ENCODE results near the gene AKT1S1. TPM values are rescaled to one million over a fixed set of nuclear protein-coding genes. Genes with fewer than 3 reads are reported as not detected.
A peak's percentile ranks its signal among the peaks of the same experiment; 100 is the strongest.

AKT1S1 gene
- total RNA-seq, 1 donor from 2014 or later: 2.3 TPM

DNA sequence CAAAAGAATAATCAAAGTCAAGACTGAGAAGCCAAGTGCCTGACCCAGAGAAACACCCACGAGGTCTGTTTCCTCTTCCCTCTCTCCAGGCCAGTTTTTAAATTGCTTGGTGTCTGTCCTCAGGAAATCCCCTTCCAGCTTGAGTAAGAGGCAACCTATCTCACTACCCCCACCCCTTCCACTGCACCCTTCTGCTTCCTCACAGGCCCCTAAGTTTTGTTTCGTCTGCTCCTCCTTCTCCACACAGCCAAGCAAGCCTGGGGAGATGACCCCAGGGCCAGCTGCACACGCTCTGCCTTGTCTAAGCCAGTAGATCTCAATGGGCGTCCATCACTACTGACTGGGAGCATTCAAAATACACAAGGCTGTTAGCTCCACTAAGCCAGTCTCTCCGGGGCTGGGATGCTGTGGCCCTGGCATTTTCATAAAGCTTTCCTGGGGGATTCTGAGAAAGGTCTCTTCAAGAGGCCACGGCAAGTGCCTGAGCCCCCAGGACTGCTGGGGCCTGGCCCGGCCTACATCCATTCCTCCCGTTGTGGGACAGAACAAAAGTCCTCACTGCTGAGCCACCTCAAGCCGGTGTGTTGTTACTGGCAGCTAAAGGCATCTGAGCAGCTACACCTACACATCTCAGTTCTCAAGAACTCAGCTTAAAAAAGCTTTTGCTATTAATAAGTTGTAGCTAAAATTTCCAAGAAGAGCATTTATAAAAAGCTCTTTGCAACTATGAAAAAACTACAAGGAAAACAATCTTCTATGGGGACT, 34.4 kb upstream of the AKT1S1 start:
- no peak for DNase-seq (ENCODE audit: low spot score)
- no peak overlapping the region for H3K27ac ChIP-seq
- peaks cover 57% of the 10 kb centered on the region for H3K79me2 ChIP-seq (ENCODE audit: low read depth)
- TF ChIP-seq, protein P1, sequence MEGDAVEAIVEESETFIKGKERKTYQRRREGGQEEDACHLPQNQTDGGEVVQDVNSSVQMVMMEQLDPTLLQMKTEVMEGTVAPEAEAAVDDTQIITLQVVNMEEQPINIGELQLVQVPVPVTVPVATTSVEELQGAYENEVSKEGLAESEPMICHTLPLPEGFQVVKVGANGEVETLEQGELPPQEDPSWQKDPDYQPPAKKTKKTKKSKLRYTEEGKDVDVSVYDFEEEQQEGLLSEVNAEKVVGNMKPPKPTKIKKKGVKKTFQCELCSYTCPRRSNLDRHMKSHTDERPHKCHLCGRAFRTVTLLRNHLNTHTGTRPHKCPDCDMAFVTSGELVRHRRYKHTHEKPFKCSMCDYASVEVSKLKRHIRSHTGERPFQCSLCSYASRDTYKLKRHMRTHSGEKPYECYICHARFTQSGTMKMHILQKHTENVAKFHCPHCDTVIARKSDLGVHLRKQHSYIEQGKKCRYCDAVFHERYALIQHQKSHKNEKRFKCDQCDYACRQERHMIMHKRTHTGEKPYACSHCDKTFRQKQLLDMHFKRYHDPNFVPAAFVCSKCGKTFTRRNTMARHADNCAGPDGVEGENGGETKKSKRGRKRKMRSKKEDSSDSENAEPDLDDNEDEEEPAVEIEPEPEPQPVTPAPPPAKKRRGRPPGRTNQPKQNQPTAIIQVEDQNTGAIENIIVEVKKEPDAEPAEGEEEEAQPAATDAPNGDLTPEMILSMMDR (IDR thresholded peaks at IDR 0.05): no peak
- no peak for TF ChIP-seq EZH2 (IDR thresholded peaks at IDR 0.05)
- TF ChIP-seq EZH2phosphoT487 (IDR thresholded peaks at IDR 0.05): no peak
- no peak overlapping the region for H3K4me2 ChIP-seq
- H3K27ac Mint-ChIP-seq: peak overlapping the region; percentile 30
- no peaks in the 10 kb centered on the region for H3K4me1 ChIP-seq
- H3K4me3 Mint-ChIP-seq: peak overlapping the region; percentile 52
- H3K4me3 ChIP-seq: no peak overlapping the region
- no peaks in the 10 kb centered on the region for H3K36me3 ChIP-seq
- peaks cover 3% of the 10 kb centered on the region for H3K9me3 Mint-ChIP-seq
- peaks cover 43% of the 10 kb centered on the region for H3K36me3 Mint-ChIP-seq
- no peaks in the 10 kb centered on the region for H3K27me3 ChIP-seq
- H3F3A ChIP-seq (ENCODE audit: low read depth): no peaks in the 10 kb centered on the region
- no peak overlapping the region for H2AFZ ChIP-seq (replicated peaks)
- H3K27me3 Mint-ChIP-seq (ENCODE audit: insufficient read depth, low read depth): peaks cover 11% of the 10 kb centered on the region
- H3K9me3 ChIP-seq (ENCODE audit: low read depth): no peaks in the 10 kb centered on the region
- H3K4me1 Mint-ChIP-seq: peaks cover 3% of the 10 kb centered on the region
- H3K9ac ChIP-seq: no peak overlapping the region
- H4K20me1 ChIP-seq (ENCODE audit: low read depth): peaks cover 83% of the 10 kb centered on the region

DNA sequence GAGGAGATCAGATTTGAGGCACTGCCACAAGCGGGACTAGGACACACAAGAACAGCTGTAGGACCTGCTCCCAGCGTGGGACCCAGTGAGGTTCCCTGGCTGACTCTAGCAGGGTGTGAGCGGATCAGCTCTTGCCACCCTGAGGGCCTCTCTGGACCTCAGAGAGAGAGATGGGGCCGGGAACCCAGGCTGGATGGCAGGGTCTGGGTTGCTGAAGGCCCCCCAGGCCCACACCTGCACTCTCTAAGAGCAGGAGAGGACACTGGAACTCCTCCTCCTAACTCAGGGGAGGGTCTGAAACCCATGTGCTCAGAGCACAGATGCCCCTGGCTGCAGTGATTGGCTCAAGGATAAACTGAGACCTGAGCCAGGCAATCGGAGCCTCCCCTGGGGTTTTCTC, 33.0 kb upstream of the AKT1S1 start:
- TF ChIP-seq EZH2phosphoT487 (IDR thresholded peaks at IDR 0.05) (no peak), EZH2 (IDR thresholded peaks at IDR 0.05) (no peak)
- TF ChIP-seq, protein P1 (IDR thresholded peaks at IDR 0.05): no peak
- Histone ChIP-seq H4K20me1 (ENCODE audit: low read depth) (peaks cover 81% of the 10 kb centered on the region), H3K9ac (no peak overlapping the region), H2AFZ (replicated peaks) (no peak overlapping the region), H3F3A (ENCODE audit: low read depth) (peaks cover 7% of the 10 kb centered on the region), H3K36me3 (no peaks in the 10 kb centered on the region), H3K4me3 (no peak overlapping the region), H3K4me2 (no peak overlapping the region), H3K27me3 (no peaks in the 10 kb centered on the region), H3K9me3 (ENCODE audit: low read depth) (no peaks in the 10 kb centered on the region), H3K27ac (no peak overlapping the region), H3K4me1 (no peaks in the 10 kb centered on the region), H3K79me2 (ENCODE audit: low read depth) (peaks cover 43% of the 10 kb centered on the region)
- peaks cover 12% of the 10 kb centered on the region for H3K27me3 Mint-ChIP-seq (ENCODE audit: insufficient read depth, low read depth)
- peaks cover 3% of the 10 kb centered on the region for H3K4me1 Mint-ChIP-seq
- peaks cover 40% of the 10 kb centered on the region for H3K36me3 Mint-ChIP-seq
- no peaks in the 10 kb centered on the region for H3K9me3 Mint-ChIP-seq
- no peak overlapping the region for H3K27ac Mint-ChIP-seq
- no peak for DNase-seq (ENCODE audit: low spot score)
- H3K4me3 Mint-ChIP-seq: no peak overlapping the region

DNA sequence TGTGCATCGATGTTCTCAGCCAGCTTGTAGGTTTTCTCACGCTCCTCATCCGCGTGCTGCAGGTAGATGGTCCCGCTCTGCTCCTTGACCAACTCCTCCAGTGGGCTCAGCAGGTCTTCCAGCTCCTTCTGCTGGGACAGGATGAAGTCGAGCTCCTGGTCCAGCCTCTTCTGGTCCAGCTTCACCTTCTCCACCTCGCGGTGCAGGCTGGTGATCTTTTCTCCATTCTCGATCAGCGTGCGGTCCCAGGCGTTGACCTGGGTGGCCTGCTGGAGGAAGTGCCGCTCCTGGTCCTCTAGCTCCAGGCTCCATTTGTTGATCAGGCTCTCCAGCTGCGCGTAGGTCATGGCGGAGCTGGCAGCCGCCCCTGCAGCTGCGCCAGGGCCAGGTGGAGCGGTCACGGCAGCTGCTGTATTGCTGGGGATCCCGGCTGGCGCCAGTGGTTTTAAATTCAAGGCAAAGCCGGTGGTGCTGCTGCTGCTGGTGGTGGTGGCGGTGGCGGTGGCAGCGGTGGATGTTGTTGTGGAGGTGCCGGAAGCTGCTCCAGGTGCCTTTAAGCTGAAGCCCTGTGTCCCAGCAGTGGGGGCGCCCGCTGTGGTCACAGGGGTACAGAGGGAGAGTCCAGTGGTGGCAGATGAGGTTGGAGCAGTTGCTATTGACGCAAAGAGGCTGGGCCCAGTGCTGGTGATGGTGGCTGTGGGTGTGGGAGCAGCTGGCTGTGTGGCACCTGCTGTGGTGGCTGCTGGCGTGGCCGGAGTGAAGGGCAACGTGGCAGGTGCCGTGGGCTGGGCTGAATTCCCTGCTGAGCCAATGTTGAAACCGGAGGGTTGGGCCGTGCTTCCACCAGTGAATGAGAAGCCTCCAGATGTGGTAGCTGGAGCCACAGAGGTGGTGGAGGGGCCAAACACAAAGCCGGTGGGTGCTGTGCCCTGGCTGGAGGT, 31.6 kb upstream of the AKT1S1 start:
- Histone ChIP-seq H3K9ac (no peak overlapping the region), H3K36me3 (no peaks in the 10 kb centered on the region), H3K27ac (no peak overlapping the region), H3K27me3 (no peaks in the 10 kb centered on the region), H3K9me3 (ENCODE audit: low read depth) (no peaks in the 10 kb centered on the region), H4K20me1 (ENCODE audit: low read depth) (peaks cover 68% of the 10 kb centered on the region), H2AFZ (replicated peaks) (no peak overlapping the region), H3K4me2 (no peak overlapping the region), H3K4me3 (no peak overlapping the region), H3K4me1 (no peaks in the 10 kb centered on the region), H3F3A (ENCODE audit: low read depth) (peaks cover 8% of the 10 kb centered on the region), H3K79me2 (ENCODE audit: low read depth) (peaks cover 30% of the 10 kb centered on the region)
- peaks cover 32% of the 10 kb centered on the region for H3K36me3 Mint-ChIP-seq
- H3K9me3 Mint-ChIP-seq: no peaks in the 10 kb centered on the region
- no peak overlapping the region for H3K4me3 Mint-ChIP-seq
- no peak overlapping the region for H3K27ac Mint-ChIP-seq
- H3K27me3 Mint-ChIP-seq (ENCODE audit: insufficient read depth, low read depth): peaks cover 12% of the 10 kb centered on the region
- no peak for DNase-seq (ENCODE audit: low spot score)
- TF ChIP-seq EZH2 (IDR thresholded peaks at IDR 0.05): no peak
- TF ChIP-seq, protein P1 (IDR thresholded peaks at IDR 0.05): no peak
- TF ChIP-seq EZH2phosphoT487 (IDR thresholded peaks at IDR 0.05): no peak
- peaks cover 3% of the 10 kb centered on the region for H3K4me1 Mint-ChIP-seq

Measured in neural progenitor cell (in vitro differentiated cells).